AG08396 (cell line): Measurements from ENCODE around the gene LTF.
"Not testable (repeated sequence)": the region's sequence is repeated elsewhere in the genome, so short reads cannot be mapped to it uniquely, and the experiment has no call there.

Experiments
- DNase-seq: peaks from one replicate; pipeline ENCODE4 v3.0.0; 2012; ENCODE audit warnings: low spot score, mixed read lengths

LTF gene

DNA sequence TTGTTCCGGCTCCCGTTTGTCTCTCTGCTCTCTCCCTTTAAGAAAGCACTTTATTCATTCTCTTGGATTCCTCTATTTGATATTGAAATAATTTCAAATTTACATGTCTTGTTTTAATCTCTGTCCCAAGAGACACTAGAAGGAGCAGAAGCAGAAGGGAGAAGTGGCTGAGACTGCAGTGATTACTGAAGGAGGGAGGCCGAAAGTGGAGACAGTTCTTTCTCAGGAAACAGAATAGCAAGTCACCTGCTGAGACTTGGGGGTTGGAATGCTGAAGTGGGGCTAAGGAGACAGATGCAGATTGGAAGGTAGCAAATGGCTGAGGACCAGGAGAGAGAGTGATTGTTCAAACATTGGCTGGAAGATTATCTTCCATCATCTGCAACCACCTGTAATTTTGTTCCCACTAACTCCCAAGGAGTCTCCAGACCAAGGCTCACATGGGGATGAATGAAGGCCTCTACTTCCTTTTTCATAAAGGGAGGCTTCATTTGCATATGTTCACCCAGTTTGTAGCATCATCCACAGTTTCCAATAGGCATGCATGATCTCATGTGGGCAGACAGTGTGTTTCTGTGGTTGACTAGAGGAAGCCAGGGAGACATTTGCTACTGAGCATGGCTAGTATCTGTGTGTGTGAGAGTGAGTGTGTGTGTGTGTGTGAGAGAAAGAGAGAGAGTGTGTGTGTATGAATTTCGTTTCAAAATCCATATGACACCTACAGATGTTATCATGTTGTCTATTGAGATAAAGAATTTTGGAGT lies 24.0 kb downstream of the LTF start:
- no peak for DNase-seq

DNA sequence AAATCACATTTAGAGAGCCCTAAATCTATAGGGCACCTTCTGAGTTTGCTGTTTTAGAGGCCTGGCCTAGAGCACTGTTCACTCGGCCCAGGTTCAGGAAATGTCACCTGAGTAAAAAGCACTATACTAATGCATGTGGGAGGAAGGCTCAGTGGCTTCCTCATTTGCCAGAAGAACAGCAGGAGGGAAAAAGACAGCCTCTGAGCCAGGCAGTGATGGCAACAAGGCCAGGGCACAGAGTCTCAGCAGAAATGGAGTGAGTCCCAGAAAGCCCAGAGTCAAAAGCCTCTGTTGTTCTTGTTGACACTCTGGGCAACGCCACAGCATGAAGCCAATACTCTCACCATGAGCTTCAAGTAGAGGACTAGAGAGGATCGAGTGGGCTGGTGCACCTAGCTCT lies 25.9 kb downstream of the LTF start:
- DNase-seq, result no peak

DNA sequence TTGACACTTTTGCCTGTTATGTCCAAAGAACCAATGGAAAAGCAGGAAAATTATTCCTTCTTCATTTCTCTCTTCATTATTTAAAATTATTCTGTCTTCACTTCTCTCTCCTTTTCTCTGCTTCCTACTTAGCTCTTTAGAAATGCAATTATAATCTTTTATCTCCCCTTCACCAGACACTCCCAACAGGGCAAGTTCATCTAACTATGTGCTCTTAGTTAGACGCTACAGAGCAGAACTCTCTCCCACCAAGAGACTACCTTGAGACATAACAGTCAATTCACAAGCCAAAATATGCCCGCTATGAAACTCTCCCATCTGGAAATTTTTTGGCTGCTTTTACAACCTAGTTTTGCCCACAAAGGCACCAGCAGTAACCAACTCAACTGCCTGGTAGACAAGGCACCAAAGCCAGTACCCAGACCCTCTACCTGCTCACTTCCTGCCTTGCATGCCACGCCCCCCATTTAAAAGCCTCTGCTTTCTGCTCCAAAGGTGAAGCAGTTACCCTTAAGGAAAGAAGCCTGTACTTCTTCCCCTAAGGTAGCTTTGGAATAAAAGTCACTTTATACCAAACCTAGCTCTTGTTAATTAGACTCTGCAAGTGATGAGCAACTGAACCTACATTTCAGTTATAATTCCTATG lies 29.5 kb downstream of the LTF start:
- DNase-seq, result no peak

DNA sequence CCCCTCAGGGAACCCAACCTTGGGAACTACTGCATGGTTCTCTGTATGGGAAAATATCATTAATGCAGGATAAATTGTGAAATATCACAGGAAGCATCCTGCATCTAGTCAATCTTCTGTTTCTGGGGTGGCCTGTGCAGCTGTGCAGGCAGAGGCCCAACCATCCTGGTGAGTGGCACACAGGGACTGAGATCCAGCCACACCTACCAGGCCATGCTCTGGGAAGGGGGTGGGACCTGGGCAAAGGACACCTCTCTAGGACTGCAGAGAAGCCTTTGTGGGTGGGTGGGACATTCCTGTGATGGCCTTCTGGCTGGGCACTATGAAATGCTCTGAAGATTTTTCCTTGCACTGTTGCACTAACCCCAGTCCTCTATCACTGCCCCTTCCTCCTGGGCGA lies 30.9 kb downstream of the LTF start:
- no peak for DNase-seq

DNA sequence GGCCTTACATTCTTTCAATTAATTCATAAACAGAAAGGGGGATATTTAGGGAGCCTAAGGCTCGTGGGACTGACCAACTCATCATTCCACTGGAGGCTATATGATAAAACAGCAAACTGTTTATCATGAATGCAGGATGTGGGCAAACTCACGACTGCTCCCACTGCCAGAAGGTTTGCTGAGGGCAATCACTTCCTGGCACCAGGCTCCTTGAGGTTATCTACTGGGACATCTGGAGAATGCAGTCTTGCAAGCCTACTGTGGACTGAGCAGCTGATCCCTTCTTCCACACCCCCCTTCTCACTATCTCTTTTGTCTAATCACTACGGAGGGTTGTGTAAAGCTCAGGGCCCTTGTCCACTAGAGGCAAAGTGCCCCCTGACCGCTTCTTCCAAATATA lies 31.6 kb downstream of the LTF start:
- not testable (repeated sequence) for DNase-seq

DNA sequence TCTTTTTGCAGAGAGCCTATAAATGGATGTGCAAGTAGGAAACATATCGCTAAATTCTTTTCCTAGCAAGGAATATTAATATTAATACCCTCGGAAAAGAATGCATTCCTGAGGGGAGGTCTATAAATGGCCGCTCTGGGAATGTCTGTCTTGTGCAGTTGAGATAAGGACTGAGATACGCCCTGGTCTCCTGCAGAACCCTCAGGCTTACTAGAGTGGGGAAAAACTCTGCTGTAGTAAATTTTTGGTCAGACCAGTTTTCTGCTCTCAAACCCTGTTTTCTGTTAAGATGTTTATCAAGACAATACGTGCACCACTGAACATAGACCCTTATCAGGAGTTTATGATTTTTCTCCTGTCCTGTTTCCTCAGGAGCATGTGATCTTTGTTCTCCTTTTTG lies 32.8 kb downstream of the LTF start:
- DNase-seq, result not testable (repeated sequence)

DNA sequence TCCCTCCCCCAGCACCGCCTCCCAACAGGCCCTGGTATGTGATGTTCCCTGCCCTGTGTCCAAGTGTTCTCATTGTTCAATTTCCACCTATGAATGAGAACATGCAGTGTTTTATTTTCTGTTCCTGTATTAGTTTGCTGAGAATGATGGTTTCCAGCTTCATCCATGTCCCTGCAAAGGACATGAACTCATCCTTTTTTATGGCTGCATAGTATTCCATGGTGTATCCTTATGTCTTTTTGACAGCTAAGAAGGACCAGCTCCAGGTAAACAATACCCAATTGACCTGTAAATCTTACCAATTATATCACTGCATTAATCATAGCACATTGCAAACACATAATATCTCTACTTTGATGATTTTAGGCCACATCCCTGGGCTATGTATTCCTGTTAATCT lies 33.8 kb downstream of the LTF start:
- DNase-seq, result not testable (repeated sequence)

DNA sequence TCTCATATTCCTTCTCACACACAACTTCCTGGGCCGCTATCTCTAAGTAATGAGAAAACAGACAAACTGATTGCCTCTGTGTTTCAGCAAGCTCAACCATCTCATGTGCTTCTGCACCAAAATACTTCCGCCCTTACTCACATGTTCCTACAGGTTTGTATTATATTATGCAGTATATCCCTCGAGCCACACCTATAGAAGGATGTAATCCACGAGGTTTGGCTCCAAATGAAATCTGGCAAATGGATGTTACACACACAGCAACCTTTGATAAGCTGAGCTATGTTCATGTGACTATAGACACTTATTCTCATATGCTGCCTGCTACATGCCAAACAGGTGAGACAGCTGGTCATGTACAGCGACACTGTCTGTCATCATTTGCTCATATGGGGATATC lies 35.0 kb downstream of the LTF start:
- no peak for DNase-seq

DNA sequence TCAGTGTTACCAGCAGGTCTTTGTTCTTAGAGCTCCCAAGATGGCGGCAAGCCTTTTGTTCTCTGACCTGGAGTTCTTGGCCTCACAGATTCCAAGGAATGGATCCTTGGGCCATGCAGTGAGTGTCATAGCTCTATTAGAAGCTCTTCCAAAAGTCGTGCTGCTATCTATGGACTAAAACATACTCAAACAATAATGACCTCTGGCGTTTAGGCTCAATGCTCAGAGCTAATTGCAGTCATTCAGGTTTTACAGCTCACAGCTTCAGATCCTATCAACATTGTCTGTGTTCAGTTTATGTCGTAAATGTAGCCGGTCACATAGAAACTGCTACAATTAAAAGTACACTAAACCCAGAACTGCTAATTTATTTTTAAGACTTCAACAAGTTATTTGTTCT lies 35.5 kb downstream of the LTF start:
- no peak for DNase-seq

DNA sequence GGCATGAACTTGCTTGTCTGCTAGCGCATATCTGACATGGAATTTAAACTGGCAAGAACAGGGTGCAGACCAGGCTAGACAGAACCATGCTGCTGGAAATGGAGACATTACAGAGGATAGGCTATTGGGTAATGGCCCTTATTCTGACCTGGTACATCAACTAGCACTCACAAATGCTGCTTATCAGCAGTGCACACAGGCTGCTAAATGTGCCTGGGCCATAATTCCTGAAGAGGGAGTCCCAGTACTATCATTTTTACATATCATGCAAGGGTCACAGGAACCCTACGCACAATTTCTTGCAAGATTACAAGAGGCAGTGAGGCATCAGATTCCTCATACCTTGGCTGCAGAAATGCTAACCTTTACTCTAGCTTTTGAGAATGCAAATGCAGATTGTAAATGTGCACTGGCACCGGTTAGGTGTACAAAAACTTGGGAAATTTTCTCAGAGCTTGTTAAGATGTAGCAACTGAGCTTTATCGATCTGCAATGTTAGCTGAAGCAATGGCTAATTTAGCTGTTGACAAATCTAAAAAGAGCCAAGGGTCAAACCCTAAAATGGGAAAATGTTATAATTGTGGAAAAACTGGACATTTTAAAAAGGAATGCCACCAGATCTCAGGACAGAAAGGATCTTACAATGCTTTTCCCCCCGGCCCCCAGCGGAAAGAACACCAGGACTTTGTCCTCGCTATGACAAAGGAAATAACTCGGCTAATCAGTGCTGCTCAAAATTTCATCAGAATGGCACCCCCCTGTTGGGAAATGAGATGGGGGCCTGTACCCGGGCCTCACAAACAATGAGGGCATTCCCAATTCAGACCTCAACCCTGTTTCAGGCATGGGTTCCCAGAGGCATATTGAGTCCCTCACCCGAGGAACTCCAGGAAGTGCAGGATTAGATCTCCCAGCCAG lies 36.5 kb downstream of the LTF start:
- no peak for DNase-seq

DNA sequence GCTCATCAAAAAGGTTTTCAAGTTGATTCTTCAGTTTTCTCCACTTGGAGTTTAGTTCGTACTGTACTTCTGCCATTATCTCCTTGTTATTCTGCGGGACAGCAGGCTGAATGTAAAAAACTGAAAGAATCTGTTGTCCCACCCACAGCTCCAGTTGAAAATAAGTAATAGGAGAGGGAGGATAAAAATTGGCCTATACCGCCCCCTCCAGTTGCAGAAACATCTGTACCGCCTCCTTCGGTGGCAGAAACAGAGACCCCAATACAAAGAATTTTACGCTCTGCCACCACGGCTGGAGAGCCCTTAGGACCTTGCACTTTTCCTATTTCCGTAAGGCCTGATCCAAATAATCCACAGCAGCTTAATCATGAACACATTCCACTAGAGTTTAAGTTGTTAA lies 37.3 kb downstream of the LTF start:
- DNase-seq, result not testable (repeated sequence)

DNA sequence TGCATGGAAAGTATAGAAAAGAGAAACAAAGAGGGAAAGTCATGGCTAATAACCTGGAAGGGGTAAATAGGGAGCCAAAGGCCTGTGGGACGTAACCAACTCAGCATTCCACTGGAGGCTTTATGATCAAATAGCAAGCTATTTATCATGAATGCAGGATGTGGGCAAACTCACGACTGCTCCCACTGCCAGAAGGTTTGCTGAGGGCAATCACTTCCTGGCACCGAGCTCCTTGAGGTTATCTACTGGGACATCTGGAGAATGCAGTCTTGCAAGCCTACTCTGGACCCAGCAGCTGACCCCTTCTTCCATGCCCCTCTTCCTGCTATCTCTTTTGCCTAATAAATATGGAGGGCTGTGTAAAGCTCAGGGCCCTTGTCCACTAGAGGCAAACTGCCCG lies 38.2 kb downstream of the LTF start:
- DNase-seq, result not testable (repeated sequence)

DNA sequence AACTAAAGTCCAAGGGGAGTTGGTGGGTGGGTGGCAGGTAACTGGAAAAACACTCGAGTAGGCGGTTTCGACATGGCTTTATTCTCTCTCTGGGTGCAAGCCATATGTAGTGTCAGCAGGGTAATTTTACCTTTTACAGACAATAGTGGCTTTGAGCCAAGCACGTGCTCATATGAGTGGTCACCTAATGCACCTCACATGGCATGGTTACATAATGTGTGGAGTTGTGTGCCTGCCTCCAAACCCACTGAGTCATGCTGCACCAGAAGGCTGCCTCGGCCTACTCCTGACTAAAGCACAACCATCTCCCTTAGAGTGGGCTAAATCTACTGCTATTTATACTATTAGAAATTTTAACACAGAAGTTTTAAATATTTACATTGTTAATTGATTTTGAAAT lies 41.1 kb downstream of the LTF start:
- DNase-seq, result no peak

DNA sequence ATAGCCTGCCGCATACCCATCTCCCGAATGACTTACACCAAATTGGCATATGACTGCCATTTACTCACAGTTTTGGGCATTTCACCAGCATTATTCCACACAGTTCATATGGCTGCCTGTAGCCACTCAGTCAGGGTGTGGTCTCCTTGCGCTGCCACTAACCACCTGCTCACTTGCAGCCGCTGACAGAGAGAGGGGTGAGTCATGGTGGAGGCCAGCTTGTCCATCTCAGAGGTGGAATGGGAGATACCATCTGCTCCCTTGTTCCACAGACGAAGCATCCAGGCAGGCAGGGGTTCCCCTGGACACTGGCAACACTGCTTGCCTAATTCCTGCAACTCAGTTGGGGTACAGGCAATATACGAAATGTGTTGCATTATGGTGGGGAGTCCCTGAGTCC lies 42.1 kb downstream of the LTF start:
- DNase-seq, result no peak

DNA sequence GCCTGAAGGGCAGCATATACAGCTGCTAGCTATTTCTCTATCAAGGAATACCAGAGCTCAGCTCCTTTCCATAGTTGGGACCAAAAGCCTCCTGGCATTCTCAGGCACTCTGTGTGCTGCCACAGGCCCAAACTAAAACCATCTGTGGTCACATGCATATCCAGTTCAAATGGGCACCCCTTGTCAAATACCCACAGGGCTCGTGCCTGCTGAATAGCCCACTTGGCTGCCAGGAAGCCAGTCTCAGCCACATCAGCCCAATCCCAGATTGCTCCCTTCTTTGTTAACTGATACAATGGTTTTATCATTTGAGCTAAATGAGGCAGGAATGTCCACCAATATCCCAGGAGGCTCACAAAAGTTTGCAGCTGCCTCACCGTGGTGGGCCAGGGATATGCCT lies 43.8 kb downstream of the LTF start:
- no peak for DNase-seq

DNA sequence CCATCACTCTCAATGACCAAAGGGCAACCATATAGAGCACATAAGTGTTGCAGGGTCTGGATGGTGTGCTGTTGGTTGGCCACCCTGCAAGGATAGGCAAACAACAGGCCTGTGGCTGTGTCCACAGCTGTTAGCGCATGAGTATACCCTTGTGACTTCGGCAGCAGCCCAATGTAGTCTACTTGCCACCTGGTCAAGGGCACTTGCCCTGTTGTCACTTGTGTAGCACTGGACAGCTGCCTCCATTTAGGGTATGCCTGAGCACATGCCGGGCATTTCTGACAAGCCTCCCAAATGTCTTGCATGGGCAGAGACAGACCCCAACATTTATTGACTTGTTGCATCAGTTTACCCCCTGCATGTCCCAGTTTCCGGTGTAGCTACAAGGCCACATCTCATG lies 44.9 kb downstream of the LTF start:
- DNase-seq, result no peak

DNA sequence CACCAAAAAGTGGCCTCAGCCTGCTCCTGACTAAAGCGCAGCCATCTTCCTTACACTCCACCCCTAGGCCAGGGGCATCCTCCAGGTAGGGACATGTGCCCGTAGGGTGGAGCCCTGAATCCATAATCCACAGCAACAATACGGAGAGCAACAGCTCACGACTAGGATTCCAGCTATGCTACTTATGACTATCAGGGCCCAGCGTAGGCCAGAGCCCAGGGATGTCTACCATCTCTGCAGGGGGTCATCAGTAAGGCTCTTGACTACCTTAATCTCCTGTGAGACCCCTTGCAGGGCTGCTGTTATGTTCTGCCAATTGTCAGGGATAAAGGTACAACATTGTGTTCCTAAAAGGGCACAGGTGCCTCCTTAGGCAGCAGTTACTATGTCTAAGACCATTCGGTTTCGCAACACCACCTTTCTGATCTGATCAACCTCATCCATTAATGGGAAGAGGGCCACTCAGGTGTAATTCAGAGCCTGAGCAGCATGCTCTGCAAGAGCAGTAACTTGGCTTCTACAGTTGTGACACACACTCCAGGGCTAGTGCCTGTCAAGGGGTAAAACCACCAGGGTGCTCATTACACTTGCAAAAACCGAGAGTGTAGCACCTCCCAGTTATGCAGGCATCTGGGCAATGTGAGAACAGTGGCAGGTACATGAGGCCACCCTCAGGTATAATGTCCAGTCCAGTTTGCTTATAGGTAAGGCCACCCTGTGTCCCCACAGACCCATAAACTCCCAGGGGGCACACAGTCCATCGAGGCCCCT lies 46.7 kb downstream of the LTF start:
- DNase-seq, result no peak

DNA sequence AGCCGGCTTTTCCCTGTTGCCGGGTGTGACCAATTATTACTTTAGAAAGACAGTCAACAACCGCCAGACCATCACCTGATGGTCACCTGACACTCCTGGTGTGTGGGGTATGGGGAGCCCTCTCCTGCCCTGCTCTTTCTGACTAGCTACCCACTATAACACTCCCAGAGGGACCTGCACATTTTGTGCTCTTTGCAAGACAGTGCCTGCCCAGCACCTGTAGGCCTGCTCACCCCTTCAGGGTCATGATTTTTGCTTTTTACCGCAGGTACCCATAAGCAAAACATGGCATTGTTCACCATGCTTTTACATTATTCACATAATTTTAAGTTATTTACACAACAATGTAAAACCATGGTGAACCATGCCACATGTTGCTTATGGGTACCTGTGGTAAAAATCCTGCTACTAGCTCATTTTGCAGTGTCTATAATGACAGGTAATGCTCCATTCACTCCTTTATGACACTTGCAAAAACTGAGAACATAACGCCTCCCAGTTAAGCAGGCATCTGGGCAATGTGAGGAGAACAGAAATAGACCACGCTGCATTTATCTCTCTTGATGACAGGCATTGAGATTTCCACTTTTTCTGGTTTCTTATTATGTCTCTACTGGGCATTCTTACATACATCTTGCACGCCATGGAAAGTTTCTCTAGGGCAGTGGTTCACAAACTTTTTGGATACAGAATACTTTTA lies 47.7 kb downstream of the LTF start:
- DNase-seq, result no peak

DNA sequence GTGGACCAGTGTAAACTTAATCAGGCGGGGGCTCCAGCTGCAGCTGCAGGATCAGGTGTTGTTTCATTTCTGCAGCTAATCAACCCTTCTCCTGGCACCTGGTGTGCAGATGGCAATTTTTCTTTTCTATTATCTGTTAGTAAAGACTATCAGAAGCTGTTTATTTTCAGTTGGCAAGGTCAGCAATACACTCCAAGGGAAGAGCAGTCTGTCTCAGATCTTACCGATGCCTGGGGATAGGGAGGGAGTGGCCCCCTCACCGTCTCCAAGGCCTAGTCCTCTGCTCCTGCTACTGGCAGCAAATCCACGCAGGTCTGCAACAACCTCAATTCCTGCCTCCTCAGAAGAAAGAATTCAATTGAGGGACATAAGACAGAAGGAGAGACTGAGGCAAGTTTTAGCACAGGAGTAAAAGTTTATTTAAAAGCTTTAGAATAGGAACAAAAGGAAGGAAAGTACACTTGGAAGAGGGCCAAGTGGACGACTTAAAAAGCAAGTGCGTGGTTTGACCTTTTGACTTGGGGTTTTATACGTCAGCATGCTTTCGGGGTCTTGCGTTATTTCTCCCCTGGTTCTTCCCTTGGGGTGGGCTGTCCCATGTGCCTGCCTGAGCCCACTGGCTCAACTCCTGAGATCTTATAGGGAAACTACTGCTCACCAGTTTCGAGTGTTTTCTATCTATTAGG lies 48.4 kb downstream of the LTF start:
- no peak for DNase-seq

DNA sequence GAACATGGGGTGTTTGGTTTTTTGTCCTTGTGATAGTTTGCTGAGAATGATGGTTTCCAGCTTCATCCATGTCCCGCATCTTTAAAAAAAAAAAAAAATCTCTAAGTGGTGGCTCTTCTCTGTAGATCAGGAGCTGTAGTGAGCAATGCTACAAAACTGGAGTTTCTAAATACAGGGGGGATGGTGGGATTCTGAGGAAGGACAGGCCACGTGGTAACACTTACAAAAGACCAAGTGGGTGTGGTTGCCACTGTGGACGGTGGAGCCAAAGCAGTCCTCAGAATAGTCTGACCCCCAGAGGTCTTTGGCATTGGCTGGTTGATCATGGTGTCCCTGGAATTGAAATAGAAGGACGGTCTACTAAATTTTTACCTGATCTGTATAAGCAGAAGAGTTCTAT lies 50.0 kb downstream of the LTF start:
- DNase-seq, result no peak

DNA sequence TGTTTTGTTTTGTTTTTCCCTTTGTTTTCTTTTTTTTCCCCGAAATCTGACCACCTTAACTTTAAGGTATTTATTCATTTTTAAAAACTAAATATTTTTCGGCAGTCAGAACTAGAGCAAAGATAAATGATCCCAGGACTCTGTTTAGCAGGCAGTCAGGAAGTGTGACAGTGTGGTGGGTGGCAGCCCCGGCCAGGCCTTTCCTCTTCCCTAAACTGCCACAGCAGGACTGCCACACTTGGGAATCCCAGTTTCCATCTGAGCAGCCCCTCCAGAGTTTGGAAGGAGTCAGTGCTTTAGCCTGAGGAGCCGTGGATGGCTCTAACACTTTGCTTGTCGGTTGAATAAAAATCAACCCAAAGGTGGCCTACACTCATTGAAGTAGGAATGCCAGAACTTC lies 50.8 kb downstream of the LTF start:
- no peak for DNase-seq
